NCI-H1048 (cell line): ENCODE data around the gene LBHD1.
"Not testable (repeated sequence)": the region's sequence is repeated elsewhere in the genome, so short reads cannot be mapped to it uniquely, and the experiment has no call there.

ENCODE experiments used
- DNase-seq: peaks from one replicate; lab custom pipeline; 2025; lab: John Stamatoyannopoulos, UW

LBHD1 gene

DNA sequence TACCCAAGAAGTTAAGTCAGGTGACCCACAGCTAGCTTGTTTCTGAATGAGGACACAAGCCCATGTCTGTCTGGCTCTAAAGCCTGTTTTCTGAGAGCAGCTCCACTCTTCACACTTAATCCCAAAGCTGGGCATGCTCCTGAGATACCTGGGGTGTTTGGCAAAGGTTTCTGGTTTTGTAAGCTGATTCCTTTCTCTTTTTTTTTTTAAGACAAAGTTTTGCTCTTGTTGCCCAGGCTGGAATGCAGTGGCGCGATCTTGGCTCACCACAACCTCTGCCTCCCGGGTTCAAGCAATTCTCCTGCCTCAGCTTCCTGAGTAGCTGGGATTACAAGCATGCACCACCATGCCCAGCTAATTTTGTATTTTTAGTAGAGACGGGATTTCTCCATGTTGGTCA lies 21.6 kb upstream of the LBHD1 start:
- DNase-seq, result not testable (repeated sequence)

DNA sequence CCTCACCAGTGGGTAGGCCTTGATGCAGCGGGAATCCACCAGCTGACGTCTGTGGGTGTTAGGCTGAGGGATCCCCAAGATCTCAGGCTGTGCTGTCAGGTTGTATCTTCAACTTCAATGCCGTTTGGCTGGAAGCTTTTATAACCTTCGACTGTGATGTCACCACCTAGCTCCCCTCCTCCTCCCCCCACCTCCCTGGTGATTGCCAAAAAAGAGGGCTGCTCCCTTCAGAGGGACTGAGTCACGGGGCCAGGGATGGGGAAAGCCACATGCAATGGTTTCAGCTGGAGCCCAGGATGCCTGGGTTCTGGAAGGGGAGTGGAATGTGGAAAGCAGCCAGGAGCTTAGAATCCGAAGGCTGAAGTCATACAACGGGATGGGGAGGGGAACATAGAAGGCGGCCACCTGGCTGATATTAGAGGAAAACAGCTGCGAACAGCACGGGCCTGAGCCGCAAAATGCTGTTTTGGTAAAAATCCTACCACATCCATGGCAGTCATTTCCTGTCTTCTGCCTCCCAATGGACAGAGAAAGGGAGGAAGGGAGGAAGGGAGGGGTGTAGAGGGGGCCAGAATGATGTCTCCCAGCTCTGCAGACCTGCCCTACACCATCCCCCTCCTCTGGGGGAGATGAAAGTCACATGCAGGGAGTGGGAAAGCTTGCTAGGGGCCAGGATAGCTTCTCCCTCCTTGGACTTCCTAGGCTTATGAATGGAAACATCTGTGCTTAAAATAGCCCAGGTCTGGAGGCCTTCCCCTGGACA lies 17.5 kb upstream of the LBHD1 start, which contains the start of gene LRRN4CL:
Gene LRRN4CL (minus strand): TSS at position 110 of the 763 bp plus-strand sequence. CDS start 1,022 bp downstream, outside the sequence.
- no peak for DNase-seq

DNA sequence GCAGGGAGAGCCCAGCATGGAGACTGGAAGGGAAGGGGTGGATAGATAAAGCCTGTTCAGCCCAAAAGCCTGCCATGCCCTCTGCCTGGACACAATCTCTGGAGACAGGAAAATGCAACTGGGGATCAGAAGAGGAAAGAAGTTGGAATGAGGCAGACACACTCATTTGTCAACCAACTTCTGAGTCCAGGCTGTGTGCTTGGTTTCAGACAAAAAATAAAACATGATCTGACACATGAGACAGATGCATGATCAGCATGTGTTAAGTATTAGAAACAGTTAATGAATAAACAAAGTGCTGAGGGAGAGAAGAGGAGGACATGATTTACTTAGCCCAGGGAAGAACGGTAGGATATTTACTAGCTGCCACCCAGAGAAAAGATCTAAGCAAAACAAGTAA lies 16.4 kb upstream of the LBHD1 start:
- no peak for DNase-seq

DNA sequence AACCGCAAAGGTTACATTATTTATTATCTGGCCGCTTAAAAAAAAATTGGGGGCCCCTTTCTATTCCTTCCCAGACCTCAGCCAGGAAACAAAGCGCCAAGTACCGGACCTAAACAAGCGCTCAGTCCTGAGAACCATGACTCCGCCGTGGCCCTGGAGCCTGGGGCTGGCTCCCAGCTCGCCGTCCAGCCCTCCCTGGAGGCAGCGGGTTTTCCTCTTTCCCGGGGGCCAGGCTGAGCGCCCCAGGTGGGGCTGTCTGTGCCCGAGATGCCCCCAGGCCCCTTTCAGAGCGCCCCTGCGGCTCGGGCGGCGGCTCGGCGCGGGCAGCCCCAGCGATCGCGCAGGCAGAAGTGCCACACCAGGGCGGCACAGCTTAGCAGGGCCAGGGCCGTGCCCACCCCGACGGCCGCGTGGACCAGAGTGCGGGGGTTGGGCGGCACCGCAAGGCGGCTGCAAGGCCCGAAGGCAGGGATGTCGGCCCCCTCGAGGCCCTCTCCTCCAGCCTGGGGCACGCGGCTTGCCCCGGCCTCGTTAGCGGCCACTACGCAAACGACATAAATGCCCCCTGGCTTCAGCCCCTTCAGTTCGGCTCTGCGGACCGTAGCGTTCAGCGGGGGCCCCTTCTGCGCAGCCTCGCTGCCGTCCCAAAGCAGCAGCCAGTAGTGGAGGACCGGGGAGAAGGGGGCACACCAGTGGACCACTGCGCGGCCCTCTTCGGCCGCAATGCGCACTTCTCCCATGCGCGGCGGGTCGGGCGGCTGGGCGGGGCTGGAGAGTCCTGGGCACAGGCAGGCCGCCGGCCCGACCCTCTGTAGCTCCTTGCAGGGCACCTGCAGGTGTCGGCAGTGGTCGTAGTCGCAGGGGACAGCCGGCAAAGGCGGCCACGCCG lies 15.7 kb upstream of the LBHD1 start:
- no peak for DNase-seq

DNA sequence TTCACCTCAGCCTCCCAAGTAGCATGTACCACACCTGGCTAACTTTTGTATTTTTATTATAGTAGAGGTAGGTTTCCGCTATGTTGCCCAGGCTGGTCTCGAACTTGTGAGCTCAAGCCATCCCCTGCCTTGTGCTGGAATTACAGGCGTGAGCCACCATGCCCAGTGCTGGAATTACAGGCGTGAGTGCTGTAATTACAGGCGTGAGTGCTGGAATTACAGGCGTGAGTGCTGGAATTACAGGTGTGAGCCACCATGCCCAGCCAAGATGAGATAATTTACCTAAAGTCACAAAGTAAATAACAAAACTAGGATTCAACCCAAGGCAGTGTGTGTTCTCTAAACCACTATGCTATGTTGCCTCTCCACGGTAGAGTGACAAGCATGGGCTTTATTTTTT lies 10.5 kb upstream of the LBHD1 start:
- DNase-seq, result no peak

DNA sequence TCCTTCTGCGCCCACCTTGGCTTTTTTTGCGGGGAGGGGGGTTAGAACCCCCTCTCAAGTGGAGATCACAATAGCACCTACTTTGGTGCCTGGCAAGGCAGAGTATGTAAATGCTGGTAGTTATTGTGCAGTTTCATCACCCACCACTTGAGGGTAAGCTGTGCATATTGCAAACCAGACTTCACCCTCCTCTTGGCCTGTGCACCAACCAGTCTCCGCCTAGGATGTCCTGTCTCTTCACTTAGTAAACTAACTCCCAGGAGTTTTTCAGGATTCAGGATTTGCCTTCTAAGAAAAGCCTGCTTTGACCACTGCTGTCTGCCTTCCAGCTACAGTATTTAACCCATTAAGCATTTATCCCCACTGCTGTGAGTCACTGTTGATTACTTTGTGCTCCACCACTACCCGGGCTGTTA lies 8.8 kb upstream of the LBHD1 start:
- DNase-seq, result no peak

DNA sequence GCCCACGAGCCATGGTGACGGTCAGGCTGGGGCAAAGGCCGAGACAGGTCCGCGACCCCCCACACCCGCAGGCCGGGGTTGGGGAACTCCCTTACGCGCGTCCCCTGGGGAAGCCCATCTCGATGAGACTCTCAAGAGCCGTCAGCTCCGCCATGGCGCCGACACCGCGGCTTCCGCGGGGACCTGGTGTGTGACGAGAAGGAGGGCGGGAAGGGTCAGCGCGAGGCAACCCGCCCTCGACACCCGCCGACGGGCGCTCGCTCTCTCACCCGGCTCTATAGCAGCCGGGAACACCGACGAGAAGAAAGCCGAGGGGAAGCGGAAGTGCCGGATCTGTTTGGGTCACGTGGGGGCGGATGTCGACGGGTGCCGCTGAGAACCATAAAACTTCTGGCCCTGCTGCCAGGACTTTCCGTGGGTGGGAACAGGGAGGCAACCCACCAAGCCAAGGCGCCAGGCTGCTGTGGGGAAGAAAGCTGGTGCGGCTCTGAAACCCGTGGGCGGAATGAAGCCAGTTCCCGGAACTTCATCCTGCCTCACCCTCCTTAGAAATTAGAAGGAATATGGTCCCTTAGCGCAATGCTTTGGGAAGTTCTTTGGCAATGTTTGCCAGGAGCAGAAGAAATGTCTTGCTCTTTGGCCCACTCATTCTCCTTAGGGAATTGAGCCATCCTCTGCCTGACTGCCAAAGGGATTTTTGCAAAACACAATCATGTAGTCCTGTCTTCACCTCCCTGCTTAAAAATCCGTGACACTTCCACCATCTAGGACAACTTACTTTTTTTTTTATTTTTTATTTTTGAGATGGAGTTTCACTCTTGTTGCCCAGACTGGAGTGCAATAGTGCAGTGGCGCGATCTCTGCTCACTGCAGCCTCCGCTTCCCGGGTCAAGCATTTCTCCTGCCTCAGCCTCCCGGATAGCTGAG lies 7.0 kb upstream of the LBHD1 start, which contains the start of gene UBXN1:
Gene UBXN1 (minus strand): TSS at position 304 of the 927 bp plus-strand sequence. CDS start 150 bp downstream, at position 154.
- no peak for DNase-seq

DNA sequence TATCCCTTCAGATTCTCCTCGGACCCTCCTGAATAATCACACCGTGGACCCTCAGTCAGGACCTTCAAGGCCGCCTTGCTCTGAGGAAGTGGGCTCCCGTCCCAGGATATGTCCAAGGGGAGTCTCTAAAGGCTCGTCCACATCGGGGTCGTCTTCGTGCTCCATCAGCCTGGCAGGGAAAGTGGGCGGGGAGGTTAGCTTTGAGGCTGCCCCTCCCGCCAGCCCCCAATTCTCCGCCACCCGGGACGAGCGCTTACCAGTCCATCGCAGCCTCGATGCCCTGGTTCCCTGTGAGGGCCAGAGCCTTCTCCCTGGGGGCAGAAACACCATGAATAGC lies 6.3 kb upstream of the LBHD1 start:
- DNase-seq, result no peak

DNA sequence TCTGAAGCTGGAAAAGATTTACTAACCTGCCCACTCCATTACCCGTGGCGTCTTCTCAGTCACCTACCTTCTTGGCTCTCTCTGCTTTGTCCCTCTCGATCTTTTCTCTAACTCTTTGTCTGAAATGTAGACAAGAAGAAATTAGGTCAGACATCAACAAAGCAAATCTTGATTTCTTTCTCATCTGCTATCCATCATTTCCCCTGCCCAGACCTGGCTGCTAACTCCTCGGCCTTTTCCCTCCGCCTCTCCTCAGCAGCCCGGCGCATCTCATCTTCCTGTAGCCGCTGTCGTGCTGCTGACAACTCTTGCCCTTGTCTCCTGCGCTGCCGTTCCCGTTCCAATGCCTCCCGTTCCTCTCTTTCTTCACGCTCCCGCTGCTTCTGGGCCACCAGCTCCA lies 5.6 kb upstream of the LBHD1 start:
- no peak for DNase-seq

DNA sequence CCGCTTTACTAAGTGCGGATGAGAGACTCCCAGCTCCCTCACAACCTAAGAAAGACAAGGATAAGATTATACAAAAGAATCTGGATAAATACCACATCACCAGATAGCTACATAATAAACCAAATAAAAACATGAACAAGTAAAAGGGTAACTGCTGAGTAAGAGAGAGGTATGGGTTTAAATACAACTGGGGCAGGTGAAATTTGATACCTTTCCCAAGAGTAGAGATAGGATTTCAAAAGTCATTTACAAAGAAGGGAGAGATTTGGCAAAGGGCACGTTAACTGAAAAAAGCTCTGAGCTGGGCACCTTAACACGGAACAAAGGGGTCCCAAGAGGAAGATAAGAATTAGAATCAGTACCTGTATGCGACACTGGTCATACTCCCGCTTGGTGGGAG lies 5.1 kb upstream of the LBHD1 start:
- DNase-seq, result no peak

DNA sequence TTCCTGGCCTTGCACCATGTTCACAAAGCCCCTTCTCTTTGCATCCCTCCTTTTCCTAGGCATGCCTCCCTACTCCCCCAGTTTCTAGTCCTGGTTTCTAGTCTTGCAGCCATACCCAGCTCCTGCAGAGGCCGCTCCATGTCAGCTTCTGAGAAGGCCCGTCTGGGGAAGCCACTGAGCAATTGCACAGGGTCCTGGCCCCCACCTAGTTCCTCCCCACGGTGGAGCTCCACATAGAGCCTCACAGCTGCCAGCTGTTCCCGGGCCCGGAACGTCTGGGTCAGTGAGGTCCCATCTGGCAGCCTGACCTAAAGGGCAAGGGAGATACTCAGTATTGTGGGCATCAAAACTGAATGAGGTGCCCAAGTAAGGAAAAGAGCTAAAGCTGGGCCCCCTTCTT lies 4.6 kb upstream of the LBHD1 start:
- no peak for DNase-seq

DNA sequence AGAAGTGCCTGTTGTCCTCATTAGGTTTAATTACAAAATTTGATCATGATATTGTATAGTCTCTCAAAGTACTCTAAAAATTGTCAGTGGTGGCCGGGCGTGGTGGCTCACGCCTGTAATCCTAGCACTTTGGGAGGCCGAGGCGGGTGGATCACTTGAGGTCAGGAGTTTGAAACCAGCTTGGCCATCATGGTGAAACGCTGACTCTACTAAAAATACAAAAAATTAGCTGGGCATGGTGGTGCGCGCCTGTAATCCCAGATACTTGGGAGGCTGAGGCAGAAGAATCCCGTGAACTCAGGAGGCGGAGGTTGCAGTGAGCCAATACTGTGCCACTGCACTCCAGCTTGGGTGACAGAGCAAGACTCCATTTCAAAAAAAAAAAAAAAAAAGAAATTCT lies 3.3 kb upstream of the LBHD1 start:
- DNase-seq, result not testable (repeated sequence)

DNA sequence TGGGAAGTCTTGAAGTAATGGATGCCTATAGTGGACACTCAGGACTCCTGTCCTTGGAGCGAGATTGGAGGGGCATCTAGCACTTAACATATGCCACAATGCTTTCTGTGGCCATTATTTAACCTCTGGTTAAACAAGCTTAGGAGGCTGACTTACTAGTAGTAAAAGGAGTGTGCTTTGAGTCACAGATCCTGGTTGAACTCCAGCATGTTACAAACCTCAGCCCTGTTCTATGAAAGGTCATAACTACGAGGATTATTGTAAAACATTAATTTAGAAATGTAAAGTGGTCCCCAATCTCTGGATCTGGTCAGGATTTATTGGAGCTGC lies 1.1 kb upstream of the LBHD1 start:
- DNase-seq, result no peak

DNA sequence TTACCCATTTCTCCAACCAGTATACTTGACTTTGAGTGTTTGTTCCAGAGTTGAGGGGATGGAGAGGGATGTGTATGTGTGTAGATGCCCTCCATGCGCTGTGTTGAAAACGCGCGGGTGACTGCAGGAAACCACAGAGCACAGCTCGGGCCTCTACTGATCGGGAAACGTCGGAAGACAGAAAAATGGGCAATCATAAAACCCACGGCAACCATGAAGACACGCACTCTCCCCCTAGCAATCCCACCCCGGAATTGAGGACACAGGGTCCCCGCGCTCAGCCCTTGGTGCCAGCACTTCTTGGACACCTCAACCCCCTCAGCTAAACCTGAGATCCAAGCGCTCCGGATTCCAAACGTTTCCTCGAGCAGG lies 845 bp downstream of the LBHD1 start:
- DNase-seq, result no peak

DNA sequence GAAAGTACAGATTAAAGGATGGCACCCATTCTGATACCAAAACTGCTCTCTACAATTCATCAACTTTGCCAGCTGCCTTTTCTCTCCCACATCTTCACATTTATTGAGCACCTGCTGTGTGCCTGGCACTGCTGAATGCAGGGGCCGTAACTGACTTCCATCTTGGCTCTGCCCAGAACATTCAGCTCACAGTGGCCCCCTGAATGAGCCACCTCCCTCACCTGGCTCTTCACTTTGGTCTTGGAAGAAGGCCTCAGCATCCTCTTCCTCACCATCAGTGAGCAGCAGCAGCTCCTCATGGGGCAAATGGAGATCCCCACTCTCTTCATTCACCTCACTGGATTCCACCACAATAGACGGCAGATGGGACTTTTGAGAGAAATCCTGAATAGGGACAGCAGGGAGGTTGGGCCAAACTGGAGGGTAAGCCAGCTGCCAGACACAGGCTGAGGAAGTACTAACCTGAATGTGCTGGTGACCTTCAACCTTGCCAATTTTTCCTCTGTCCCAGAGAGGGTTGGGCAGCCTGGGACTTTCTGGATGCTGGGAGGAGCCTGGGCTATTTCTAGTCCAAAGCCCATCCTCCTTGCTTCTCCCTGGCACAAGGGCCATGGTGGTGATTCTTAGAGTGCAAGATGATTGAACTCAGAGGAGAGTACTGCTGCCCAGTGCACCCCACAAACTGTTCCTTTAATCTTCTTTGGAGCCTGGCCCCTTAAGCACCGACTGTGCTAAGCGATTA lies 2.5 kb downstream of the LBHD1 start:
- no peak for DNase-seq

DNA sequence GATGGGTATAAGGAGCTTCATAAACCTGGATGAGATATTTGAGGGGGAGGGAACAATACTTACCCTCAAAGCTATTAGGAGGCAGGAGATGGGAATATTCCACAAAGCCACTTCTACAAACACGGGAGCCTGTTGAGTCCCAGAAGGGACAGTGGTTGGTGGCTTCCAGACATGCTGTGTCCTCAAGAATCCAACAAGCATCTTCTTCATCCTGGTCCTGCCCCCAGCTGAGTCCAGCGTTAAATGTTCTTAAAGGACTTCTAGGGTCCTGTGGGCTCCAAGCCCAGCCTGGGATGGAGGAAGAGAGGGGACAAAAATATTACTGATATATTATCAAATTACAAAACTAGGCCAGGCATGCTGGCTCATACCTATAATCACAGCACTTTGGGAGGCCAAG lies 4.6 kb downstream of the LBHD1 start:
- no peak for DNase-seq

DNA sequence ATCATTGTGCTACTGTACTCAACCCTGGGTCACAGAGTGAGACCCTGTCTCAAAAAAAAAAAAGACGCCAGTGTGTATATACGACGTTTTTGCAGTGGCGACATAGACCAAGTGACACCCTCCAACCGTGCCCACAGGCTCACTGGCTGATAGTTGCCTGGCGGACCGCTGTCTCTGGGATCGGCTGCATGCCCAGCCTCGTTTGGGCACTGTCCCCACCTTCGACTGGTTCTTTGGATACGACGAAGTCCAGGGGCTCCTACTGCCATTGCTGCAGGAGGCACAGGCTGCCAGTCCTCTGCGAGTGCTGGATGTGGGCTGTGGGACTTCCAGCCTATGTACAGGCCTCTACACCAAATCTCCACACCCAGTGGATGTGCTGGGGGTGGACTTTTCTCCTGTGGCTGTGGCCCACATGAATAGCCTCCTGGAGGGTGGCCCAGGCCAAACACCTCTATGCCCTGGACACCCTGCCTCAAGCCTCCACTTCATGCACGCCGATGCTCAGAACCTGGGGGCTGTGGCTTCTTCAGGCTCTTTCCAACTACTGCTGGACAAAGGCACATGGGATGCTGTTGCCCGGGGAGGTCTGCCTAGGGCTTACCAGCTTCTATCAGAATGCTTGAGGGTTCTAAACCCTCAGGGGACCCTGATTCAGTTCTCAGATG lies 5.7 kb downstream of the LBHD1 start:
- DNase-seq, result no peak

DNA sequence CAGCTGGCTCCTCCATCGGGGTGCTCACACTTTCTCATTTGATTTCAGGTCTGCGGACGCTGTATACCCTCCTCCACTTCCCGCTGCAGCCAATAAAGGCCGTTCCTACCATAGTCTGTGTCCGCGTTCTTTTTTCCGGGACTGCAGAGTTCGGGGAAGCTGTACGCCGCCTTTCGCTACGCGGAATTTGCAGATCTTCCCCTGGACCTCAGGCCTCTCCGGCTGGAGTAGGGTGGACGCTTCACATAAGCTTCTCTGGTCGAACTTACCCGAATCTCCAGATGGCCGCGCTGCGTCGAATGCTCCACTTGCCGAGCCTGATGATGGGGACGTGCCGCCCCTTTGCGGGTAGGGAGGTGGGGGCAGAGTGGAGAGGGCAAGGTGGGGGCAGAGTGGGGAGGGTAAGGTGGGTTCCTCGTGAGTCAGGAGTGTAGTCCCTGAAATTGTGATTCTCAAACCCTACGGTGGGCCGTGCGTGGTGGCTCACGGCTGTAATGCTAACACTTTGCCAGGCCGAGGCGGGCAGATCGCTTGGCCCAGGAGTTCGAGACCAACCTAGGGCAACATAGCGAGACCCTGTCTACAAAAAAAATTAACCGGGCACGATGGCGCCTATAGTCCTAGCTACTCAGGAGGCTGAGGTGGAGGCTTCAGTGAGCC lies 6.3 kb downstream of the LBHD1 start:
- no peak for DNase-seq

DNA sequence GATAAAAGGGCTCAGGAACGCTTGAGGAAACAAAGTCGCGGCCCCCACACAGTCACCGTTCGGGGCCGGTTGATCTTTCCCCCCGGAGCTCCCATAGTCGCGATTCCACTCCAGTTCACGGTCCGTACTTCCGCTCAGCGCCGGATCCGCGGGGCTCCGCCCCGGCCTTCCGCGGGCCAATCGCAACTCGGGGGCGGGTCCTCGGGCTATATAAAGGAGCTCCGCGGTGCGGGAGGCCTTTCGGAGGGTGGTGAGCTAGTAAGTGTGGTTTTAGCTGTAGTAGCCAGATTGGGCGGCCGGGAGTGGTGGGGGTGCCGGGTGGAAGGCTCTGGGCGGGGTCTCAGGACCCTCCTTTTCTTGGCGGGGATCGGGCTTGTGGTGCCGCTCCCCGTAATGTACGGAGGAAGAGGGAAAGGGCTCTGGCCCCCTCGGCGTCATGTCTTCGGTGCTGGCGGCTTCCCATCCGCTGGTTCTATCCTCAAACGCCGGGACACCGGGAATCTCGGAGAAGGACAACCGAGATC lies 6.9 kb downstream of the LBHD1 start, which contains the start of the genes C11orf98 and CSKMT:
Gene C11orf98 (minus strand): TSS at position 136 of the 524 bp plus-strand sequence. CDS start 41 bp downstream, at position 95.
Gene CSKMT (plus strand): TSS at position 238 of the 524 bp plus-strand sequence. CDS start 568 bp downstream, outside the sequence.
- DNase-seq, result peak; percentile 77
